Neural cell (in vitro differentiated cells): Measurements from ENCODE around the gene TMEM121B. TPM values are rescaled to one million over a fixed set of nuclear protein-coding genes. Genes with fewer than 3 reads are reported as not detected.

Experiments used
- H2AFZ ChIP-seq: fragments of 200-600, 300-800 bp; sonication (generic), shearing (Covaris generic); 2 replicates; pipeline ENCODE4 v1.6.0; 2014; ENCODE audit warnings: low read depth, mild to moderate bottlenecking, antibody characterized with exemption, low read length, moderate library complexity
- H3F3A ChIP-seq: fragments of 200-600 bp; shearing (Covaris generic); 2 replicates; pipeline ENCODE4 v1.6.1; 2016; ENCODE audit warnings: mild to moderate bottlenecking, moderate library complexity, mixed read lengths, antibody characterized with exemption, low read length; ENCODE audit not compliant: insufficient read depth, poor library complexity, severe bottlenecking
- H3K27ac ChIP-seq: fragments of 200-600, 300-800 bp; sonication (generic), shearing (Covaris generic); 2 replicates; pipeline ENCODE4 v1.5.1; 2014; ENCODE audit warnings: mild to moderate bottlenecking, low read length, moderate library complexity
- H3K27me3 ChIP-seq: fragments of 300-800, 200-600 bp; sonication (generic), shearing (Covaris generic); 2 replicates; pipeline ENCODE4 v1.6.0; 2014; ENCODE audit warnings: mild to moderate bottlenecking, low read depth, low read length, moderate library complexity; ENCODE audit not compliant: insufficient read depth
- H3K36me3 ChIP-seq: fragments of 300-800, 200-600 bp; sonication (generic), shearing (Covaris generic); 2 replicates; pipeline ENCODE4 v1.5.1; 2014; ENCODE audit warnings: mild to moderate bottlenecking, antibody characterized with exemption, low read length, moderate library complexity; ENCODE audit not compliant: insufficient read depth
- H3K4me2 ChIP-seq: fragments of 300-800, 200-600 bp; sonication (generic), shearing (Covaris generic); 2 replicates; pipeline ENCODE4 v1.6.0; 2014; ENCODE audit warnings: mild to moderate bottlenecking, low read length
- H3K4me3 ChIP-seq: fragments of 300-800, 200-600 bp; sonication (generic), shearing (Covaris generic); 2 replicates; pipeline ENCODE4 v1.5.1; 2014; ENCODE audit warnings: mild to moderate bottlenecking, low read length, moderate library complexity
- H3K79me2 ChIP-seq: fragments of 200-600 bp; shearing (Covaris generic); replicated peaks from 2 replicates; pipeline ENCODE4 v1.6.0; 2014; ENCODE audit warnings: mild to moderate bottlenecking, low read length, moderate library complexity; ENCODE audit not compliant: insufficient read depth
- H3K9ac ChIP-seq: fragments of 300-800, 200-600 bp; sonication (generic), shearing (Covaris generic); 2 replicates; pipeline ENCODE4 v1.6.1; 2016; ENCODE audit warnings: mild to moderate bottlenecking, low read length, mixed read lengths
- H3K9me2 ChIP-seq: fragments of 200-600 bp; shearing (Covaris generic); 2 replicates; pipeline ENCODE4 v1.6.1; 2016; ENCODE audit warnings: mild to moderate bottlenecking, low read length, mixed read lengths; ENCODE audit not compliant: insufficient read depth
- H3K9me3 ChIP-seq: fragments of 200-600, 300-800 bp; sonication (generic), shearing (Covaris generic); 2 replicates; pipeline ENCODE4 v1.6.1; 2016; ENCODE audit warnings: mild to moderate bottlenecking, mixed run types, low read length, moderate library complexity, mixed read lengths
- H4K20me1 ChIP-seq: fragments of 200-600 bp; shearing (Covaris generic); 2 replicates; pipeline ENCODE4 v1.6.1; 2016; ENCODE audit warnings: mild to moderate bottlenecking, mixed run types; ENCODE audit not compliant: insufficient read depth
- CTCF ChIP-seq: fragments of 450-650 bp; IDR thresholded peaks from 2 replicates; pipeline ENCODE4 v1.5.1; 2014; ENCODE audit warnings: antibody characterized with exemption, mild to moderate bottlenecking, moderate library complexity; ENCODE audit not compliant: poor library complexity, severe bottlenecking
- EP300 ChIP-seq: fragments of 450-650 bp; conservative IDR thresholded peaks from 2 replicates; pipeline ENCODE4 v1.6.1; 2014; ENCODE audit warnings: antibody characterized with exemption, mild to moderate bottlenecking, moderate library complexity; ENCODE audit not compliant: poor library complexity, severe bottlenecking
- EZH2 ChIP-seq: fragments of 200-600, 300-800 bp; shearing (Covaris generic), sonication (generic); IDR thresholded peaks from 2 replicates; pipeline ENCODE4 v1.6.1; 2014; ENCODE audit warnings: antibody characterized with exemption, low read length, borderline replicate concordance, mild to moderate bottlenecking; ENCODE audit not compliant: insufficient read depth, poor library complexity, severe bottlenecking
- MXI1 ChIP-seq: fragments of 450-650 bp; conservative IDR thresholded peaks from 2 replicates; pipeline ENCODE4 v1.6.1; 2014; ENCODE audit warnings: antibody characterized with exemption, mild to moderate bottlenecking; ENCODE audit not compliant: poor library complexity, severe bottlenecking
- POLR2AphosphoS5 ChIP-seq: IDR thresholded peaks from 2 replicates; pipeline ENCODE4 v1.6.1; 2012
- RAD21 ChIP-seq: fragments of 450-650 bp; conservative IDR thresholded peaks from 2 replicates; pipeline ENCODE4 v1.6.1; 2014; ENCODE audit warnings: antibody characterized with exemption, mild to moderate bottlenecking, moderate library complexity
- REST ChIP-seq: IDR thresholded peaks from 2 replicates; pipeline ENCODE4 v1.6.1; 2012; ENCODE audit warnings: borderline replicate concordance
- SMC3 ChIP-seq: fragments of 450-650 bp; conservative IDR thresholded peaks from 2 replicates; pipeline ENCODE4 v1.6.1; 2014; ENCODE audit warnings: antibody characterized with exemption, mild to moderate bottlenecking, moderate library complexity; ENCODE audit not compliant: poor library complexity
- TAF1 ChIP-seq: IDR thresholded peaks from 2 replicates; pipeline ENCODE4 v1.6.1; 2012; ENCODE audit warnings: low read depth
- polyA plus RNA-seq: library from polyadenylated mRNA; depleted of rRNA; stranded (reverse); fragments of >200 nt; gene quantifications from 2 replicates; pipeline ENCODE4 v1.2.3, GENCODE V29; 2014

Gene TMEM121B
- polyA plus RNA-seq, 1 donor from 2014 or later, result 15.8 TPM

GRCh38 chr22:17086788-17087497 is 34.2 kb downstream of the TMEM121B start:
- Histone ChIP-seq H3K9me2 (no peaks in the 10 kb centered on the region), H3K4me3 (no peak overlapping the region), H4K20me1 (no peaks in the 10 kb centered on the region), H3K4me2 (no peak overlapping the region), H3K36me3 (no peaks in the 10 kb centered on the region), H3K9ac (no peak overlapping the region), H3K27ac (no peak overlapping the region), H2AFZ (no peak overlapping the region), H3K27me3 (peaks cover 46% of the 10 kb centered on the region), H3F3A (no peaks in the 10 kb centered on the region), H3K79me2 (no peaks in the 10 kb centered on the region), H3K9me3 (no peaks in the 10 kb centered on the region)
- no peak for TF ChIP-seq EZH2
- no peak for TF ChIP-seq EP300
- TF ChIP-seq SMC3, result no peak
- no peak for TF ChIP-seq RAD21
- TF ChIP-seq MXI1, result no peak
- no peak for TF ChIP-seq CTCF
- no peak for TF ChIP-seq TAF1
- no peak for TF ChIP-seq POLR2AphosphoS5
- TF ChIP-seq REST, result no peak

- Histone ChIP-seq H4K20me1 (no peaks in the 10 kb centered on the region), H3K36me3 (no peaks in the 10 kb centered on the region), H2AFZ (no peak overlapping the region), H3K9ac (no peak overlapping the region), H3K4me2 (no peak overlapping the region), H3F3A (no peaks in the 10 kb centered on the region), H3K27ac (no peak overlapping the region), H3K79me2 (no peaks in the 10 kb centered on the region), H3K9me3 (no peaks in the 10 kb centered on the region), H3K9me2 (no peaks in the 10 kb centered on the region), H3K4me3 (no peak overlapping the region), H3K27me3 (peaks cover 46% of the 10 kb centered on the region)
- TF ChIP-seq EZH2, result no peak
- TF ChIP-seq RAD21, result no peak
- TF ChIP-seq EP300, result no peak
- no peak for TF ChIP-seq SMC3
- TF ChIP-seq TAF1, result no peak
- TF ChIP-seq REST, result no peak
- no peak for TF ChIP-seq POLR2AphosphoS5
- no peak for TF ChIP-seq MXI1
- no peak for TF ChIP-seq CTCF
Observed at GRCh38 chr22:17086296-17086695, 34.9 kb downstream of the TMEM121B start.
